IPS-NIHi7 (cell line): ENCODE results near the gene BAZ2B.
A peak's percentile ranks its signal among the peaks of the same experiment; 100 is the strongest.

ENCODE experiments used
- DNase-seq: peaks from one replicate; pipeline ENCODE4 v3.0.0; 2012; ENCODE audit warnings: mixed read lengths; ENCODE audit errors: extremely low spot score

BAZ2B gene

DNA sequence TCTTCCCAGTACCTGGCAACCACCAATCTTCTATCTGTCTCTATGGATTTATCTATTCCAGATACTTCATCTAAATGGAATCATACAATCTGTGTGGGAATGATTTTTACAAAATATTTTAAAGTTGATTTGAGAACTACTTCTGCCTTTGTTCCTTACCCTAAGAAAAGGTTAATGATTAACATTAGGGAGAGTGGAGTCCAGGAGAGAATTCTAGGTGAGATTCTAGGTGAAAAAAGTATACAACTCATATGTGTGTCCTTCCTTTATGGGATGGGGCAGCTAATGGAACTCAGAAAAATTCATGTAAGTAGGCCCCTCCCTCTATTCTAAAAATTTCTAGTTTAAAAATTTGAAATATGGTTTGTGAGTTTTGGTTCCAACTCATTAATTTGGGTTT lies 293.9 kb downstream of the BAZ2B start:
- DNase-seq: no peak

- no peak for DNase-seq
These were observed 298.8 kb downstream of the BAZ2B start for GRCh38 chr2:159317392-159318088.

DNA sequence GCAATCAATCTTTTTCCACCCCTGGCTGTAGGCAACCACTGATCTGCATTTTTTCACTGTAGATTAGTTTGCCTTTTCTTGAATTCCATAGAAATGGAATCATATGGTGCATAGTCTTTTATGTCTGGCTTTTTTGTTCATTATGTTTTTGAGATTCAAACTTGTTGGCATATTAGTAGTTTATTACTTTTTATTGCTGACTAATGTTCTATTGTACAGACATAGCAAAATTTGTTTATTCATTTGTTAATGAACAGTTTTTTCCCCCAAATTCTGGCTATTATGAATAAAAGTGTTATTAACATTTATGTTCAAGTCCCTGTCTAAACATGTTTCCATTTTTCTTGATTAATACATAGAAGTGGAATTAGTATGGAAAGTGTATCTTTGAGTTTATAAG lies 308.4 kb downstream of the BAZ2B start:
- no peak for DNase-seq

DNA sequence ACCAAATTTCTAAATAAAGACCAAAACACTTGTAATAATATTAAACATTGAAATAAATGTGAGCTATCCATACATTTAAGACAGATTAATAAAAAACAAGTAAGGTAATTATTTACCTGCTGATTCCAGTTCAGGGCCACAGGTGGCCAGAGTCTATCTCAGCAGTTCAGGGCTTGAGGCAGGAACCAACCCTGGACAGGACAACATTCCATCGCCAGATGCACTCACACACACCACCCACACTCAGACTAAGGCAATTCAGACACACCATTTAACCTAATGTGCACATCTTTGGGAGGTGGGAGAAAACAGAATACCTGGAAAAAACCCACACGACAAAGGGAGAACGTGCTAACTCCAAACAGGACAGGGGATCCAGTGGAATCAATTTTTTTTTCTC lies 315.8 kb downstream of the BAZ2B start:
- no peak for DNase-seq

DNA sequence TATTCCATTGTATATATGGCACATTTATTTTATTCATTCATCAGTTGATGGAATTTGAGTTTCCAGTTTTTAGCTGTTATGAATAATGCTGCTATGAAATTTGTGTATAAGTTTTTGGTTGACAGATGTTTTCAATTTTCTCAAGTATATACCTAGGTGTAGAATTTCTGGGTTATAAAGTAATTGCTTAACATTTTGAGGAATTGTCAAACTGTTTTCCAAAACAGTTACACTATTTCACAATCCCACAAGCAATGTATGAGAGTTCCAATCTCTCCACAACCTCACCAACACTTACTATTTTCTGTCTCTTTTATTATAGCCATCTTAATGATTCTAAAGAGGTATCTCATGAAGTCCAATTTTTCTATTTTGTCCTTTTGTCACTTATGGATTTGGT lies 317.4 kb downstream of the BAZ2B start:
- DNase-seq: no peak

DNA sequence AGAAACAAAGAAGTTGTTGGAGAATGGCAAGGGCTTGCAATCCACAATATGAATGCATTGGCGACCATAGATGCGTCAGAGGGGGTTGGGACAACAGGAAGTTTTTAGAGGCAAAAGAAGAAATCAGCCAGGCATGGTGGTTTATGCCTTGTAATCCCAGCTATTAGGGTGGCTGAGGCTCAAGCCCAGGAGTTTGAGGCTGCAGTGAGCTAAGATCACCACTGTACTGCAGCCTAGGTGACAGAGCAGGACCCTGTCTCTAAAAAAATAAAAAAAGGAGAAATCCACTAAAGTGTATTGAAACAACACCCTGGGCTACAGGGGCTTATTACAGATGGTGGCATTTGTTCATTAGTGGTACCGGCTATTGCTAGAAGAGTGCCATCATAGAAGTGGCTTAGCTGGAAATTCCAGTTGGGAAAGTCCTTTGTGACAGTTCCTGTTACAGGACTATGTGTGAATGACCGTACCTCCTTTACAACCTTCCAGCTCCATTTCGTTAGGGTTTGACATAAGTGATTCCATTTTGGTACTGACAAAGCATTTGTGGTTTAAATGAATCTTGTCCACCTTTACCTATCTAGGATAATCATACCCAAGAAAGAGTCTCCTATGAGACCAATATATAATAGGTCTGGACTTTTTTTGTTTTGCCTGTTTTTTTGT lies 319.2 kb downstream of the BAZ2B start:
- DNase-seq: no peak

GRCh38 chr2:159292157-159292556 lies 324.2 kb downstream of the BAZ2B start:
- peak; percentile 50 for DNase-seq

DNA sequence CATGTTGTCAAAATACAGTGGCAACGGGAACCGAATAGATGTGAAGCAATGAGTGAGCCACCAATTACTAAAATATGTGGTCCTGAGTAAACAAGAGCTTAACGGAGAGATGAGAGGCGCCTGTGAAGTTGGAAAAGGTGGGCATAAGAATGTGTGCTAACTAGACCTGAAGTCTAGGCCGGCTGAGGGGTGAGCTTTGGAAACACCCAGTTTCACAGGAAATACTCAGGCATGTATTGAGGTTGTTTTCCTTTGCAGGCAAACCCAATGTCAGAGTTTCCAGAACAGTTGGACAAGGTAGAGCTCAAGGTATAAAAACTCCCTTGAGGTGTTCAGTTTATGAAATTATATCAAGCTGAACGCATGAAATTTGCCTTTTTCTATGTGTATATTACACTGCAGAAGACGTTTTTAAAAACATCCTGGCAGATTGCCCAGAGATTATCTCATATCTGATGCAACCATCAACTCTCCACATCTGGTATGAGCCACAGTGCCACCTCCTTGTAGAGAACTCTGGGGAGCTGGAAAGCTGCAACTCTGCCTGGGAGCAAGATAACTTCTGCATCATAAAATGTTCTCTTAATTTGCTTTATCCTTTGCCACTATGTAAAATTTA lies 325.9 kb downstream of the BAZ2B start:
- no peak for DNase-seq

GRCh38 chr2:159287733-159288132 lies 328.6 kb downstream of the BAZ2B start:
- no peak for DNase-seq

DNA sequence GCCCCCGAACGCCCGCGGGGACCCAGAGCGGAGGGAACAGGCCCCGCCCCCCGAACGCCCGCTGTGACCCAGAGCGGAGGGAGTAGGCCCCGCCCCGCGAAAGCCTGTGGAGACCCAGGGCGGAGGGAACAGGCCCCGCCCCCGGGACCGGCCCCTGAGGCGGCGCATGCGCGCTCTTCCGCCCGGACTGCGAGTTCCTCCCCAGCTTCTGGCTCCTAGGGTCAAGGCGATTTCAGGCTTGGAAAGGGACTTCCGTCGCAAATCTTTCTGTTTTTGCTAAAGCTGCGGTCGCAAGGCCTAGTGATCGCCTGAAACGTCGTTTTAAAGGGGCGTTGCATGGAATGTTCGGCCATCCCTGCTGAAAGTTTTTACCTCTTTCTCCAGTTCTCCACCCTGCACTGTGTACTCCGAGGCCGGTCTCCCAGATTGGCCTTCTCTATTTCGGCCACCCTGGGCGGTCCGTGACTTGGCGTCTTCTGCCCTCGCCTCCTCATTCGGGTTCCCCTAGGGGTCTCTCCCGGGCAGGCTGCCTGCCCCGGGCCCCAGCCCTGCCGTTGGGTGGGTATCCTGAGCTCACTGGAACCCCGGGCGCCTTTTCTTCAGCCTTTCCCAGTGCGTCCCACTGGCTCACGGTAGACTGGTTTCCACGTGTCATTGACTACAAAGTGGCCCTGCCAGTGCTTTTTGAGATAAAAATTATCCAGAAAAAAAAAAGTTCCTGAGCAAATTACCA lies 329.5 kb downstream of the BAZ2B start:
- DNase-seq: peak; percentile 99

- DNase-seq: peak; percentile 57
These were observed 330.2 kb downstream of the BAZ2B start, which contains the start of gene WDSUB1 for GRCh38 chr2:159285929-159286708. Gene WDSUB1 (minus strand): TSS chr2:159286703. CDS start chr2:159283069, 3,634 bp downstream.

GRCh38 chr2:159285433-159285832 lies 330.9 kb downstream of the BAZ2B start:
- no peak for DNase-seq

- no peak for DNase-seq
These were observed 332.8 kb downstream of the BAZ2B start for GRCh38 chr2:159283529-159283928.

- DNase-seq: no peak
These were observed 335.3 kb downstream of the BAZ2B start for GRCh38 chr2:159281002-159281401.

- DNase-seq: no peak
These were observed 336.6 kb downstream of the BAZ2B start for GRCh38 chr2:159279700-159280099.

DNA sequence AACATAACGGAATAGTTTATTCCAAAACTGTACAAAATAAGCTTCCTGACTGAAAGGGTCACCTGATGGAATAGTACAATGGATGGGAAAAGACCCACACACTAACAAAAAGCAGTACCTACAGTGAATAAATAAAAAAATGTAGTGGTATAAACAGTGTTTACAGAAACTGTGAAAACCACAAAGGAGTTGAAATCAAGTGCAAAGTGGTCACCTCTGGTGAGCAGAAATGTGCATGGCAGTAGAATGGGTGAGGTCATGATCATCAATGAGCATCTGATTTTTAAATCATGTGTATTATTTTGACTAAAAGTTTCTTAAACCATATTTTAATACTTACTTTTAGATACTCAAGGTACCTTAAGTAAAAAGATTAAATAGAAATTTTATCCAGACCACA lies 341.2 kb downstream of the BAZ2B start:
- no peak for DNase-seq

- peak; percentile 10 for DNase-seq
These were observed 344.2 kb downstream of the BAZ2B start for GRCh38 chr2:159272156-159272555.

GRCh38 chr2:159270744-159271379 lies 345.5 kb downstream of the BAZ2B start:
- no peak for DNase-seq
